ENCODE measurements around the gene ROPN1B.

DNA sequence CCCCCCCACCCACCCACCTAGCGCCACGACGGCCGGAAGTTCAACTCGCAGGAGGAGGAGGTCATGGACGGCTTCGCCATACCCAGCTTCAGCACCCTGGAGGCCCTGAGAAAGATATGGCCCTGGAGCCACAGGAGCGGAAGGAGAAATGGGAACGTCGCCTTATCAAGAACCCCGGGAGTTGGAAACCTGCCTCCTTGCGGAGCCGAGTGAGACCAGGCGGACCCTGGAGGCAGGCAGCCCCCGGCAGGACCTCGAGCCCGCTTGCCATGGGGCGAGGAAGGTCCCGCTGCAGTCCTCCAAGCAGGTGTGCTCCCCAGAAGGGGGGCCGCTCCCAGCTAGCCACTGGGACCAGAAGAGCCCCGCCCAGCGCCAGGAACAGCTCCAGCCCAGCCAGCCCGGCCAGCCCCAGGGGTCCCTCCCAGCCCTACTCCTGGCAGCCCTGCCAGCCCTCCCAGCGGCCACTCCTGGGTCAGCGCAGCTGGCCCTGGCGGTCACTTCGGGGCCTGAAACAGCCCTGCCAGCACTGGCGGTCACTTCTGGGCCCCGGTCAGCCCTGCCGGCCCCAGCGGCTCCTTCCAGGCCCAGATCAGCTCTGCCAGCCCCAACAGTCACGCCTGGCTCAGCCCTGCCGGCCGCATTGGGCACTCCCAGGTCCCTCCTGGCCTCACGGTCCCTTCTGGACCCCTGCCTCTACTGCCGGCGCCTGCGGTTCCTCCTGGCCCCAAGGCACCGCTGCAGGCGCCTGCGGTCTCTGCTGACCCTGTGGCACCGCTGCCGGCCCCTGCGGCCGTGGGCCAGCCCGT, 10.3 kb upstream of the ROPN1B start:
- TF ChIP-seq CTCF (IDR thresholded peaks at IDR 0.05; ENCODE audit: low read depth, low read length) (no peak), POLR2A (IDR thresholded peaks at IDR 0.05; ENCODE audit: extremely low read depth, insufficient read length) (no peak), MAX (IDR thresholded peaks at IDR 0.05; ENCODE audit: low read depth, low read length) (no peak), MYC (IDR thresholded peaks at IDR 0.05; ENCODE audit: low read depth, low read length) (no peak)
